CD4-positive, alpha-beta T cell treated with Interferon alpha-2 for 1 hour (primary cell): Measurements from ENCODE around the gene MAGEC1.
"Not testable (repeated sequence)": the region's sequence is repeated elsewhere in the genome, so short reads cannot be mapped to it uniquely, and the experiment has no call there.

ENCODE experiments used
- DNase-seq, 2 donors: peaks; one replicate each; pipeline ENCODE4 v3.0.0-alpha.2; 2020 to 2022

MAGEC1 gene

GRCh38 chrX:141903400-141904155 lies at the start of gene MAGEC1:
TSS of gene MAGEC1 (plus strand) at chrX:141903894. CDS start at chrX:141905073, 1,179 bp downstream.
- no peak for DNase-seq

- DNase-seq, result no peak
Measured at GRCh38 chrX:141857479-141857878, 46.2 kb upstream of the MAGEC1 start.

GRCh38 chrX:141879616-141880015 lies 24.1 kb upstream of the MAGEC1 start:
- DNase-seq, result no peak

GRCh38 chrX:141888811-141889210 lies 14.9 kb upstream of the MAGEC1 start:
- DNase-seq, result not testable (repeated sequence)

GRCh38 chrX:141894733-141895132 lies 9.0 kb upstream of the MAGEC1 start:
- DNase-seq, result no peak

- no peak for DNase-seq
Measured at GRCh38 chrX:141897690-141898089, 6.0 kb upstream of the MAGEC1 start.

GRCh38 chrX:141902366-141902765 lies 1.3 kb upstream of the MAGEC1 start:
- no peak for DNase-seq

GRCh38 chrX:141904262-141904661 lies 568 bp downstream of the MAGEC1 start:
- no peak for DNase-seq

GRCh38 chrX:141917801-141918200 lies 14.1 kb downstream of the MAGEC1 start:
- no peak for DNase-seq

GRCh38 chrX:141924293-141924692 lies 20.6 kb downstream of the MAGEC1 start:
- DNase-seq, result no peak

- DNase-seq, result no peak
Measured at GRCh38 chrX:141928432-141928831, 24.7 kb downstream of the MAGEC1 start.

GRCh38 chrX:141934059-141934641 lies 30.5 kb downstream of the MAGEC1 start:
- DNase-seq, result no peak

GRCh38 chrX:141935645-141936044 lies 32.0 kb downstream of the MAGEC1 start:
- no peak for DNase-seq

- DNase-seq, result no peak
Measured at GRCh38 chrX:141936080-141936479, 32.4 kb downstream of the MAGEC1 start.

GRCh38 chrX:141941234-141941633 lies 37.5 kb downstream of the MAGEC1 start:
- no peak for DNase-seq

GRCh38 chrX:141945426-141945825 lies 41.7 kb downstream of the MAGEC1 start:
- no peak for DNase-seq

GRCh38 chrX:141947350-141947749 lies 43.7 kb downstream of the MAGEC1 start:
- no peak for DNase-seq

- DNase-seq, result no peak
Measured at GRCh38 chrX:141952603-141953002, 48.9 kb downstream of the MAGEC1 start.

- DNase-seq, result no peak
Measured at GRCh38 chrX:141958675-141959074, 55.0 kb downstream of the MAGEC1 start.
